ENCODE results near the gene ENTR1. TPM values are rescaled to one million over a fixed set of nuclear protein-coding genes. Genes with fewer than 3 reads are reported as not detected.

ENTR1 gene
- total RNA-seq, 1 experiment from 2014 or later, result 90.8 TPM

GRCh38 chr9:136403915-136404800 is 6.3 kb downstream of the ENTR1 start:
- TF ChIP-seq, protein P1, sequence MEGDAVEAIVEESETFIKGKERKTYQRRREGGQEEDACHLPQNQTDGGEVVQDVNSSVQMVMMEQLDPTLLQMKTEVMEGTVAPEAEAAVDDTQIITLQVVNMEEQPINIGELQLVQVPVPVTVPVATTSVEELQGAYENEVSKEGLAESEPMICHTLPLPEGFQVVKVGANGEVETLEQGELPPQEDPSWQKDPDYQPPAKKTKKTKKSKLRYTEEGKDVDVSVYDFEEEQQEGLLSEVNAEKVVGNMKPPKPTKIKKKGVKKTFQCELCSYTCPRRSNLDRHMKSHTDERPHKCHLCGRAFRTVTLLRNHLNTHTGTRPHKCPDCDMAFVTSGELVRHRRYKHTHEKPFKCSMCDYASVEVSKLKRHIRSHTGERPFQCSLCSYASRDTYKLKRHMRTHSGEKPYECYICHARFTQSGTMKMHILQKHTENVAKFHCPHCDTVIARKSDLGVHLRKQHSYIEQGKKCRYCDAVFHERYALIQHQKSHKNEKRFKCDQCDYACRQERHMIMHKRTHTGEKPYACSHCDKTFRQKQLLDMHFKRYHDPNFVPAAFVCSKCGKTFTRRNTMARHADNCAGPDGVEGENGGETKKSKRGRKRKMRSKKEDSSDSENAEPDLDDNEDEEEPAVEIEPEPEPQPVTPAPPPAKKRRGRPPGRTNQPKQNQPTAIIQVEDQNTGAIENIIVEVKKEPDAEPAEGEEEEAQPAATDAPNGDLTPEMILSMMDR (IDR thresholded peaks at IDR 0.05), result no peak
- TF ChIP-seq POLR2AphosphoS5 (IDR thresholded peaks at IDR 0.05; ENCODE audit: low read depth, low read length), result no peak
- H3K27ac ChIP-seq (ENCODE audit: low read length), result no peak overlapping the region
- ChIA-PET CTCF (no interaction called here), POLR2A (no interaction called here)
- peaks cover 2% of the 10 kb centered on the region for H3K36me3 ChIP-seq (ENCODE audit: control insufficient read depth, insufficient read depth, low read length)
- peaks cover 4% of the 10 kb centered on the region; the same call in 1 of the 2 replicates for H3K4me1 ChIP-seq (ENCODE audit: control insufficient read depth, insufficient read depth, low read length)
- intact Hi-C loops (cut with micrococcal nuclease; ENCODE audit: unreplicated experiment) (no loop called here), in situ Hi-C loops (cut with HindIII; ENCODE audit: low pct_unique_long_range_greater_than_20kb, low sequenced_read_pairs) (no loop called here)
- no peak overlapping the region for H3K4me3 ChIP-seq (ENCODE audit: low read depth in 2 of 2, low read length in 2 of 2)
- ATAC-seq (no peak), DNase-seq (ENCODE audit: low read depth, low spot score) (no peak)
- H3K9me3 ChIP-seq (ENCODE audit: control insufficient read depth, insufficient read depth, low read depth, low read length), result no peaks in the 10 kb centered on the region
- H3K27me3 ChIP-seq (ENCODE audit: control insufficient read depth, insufficient read depth, low read length), result no peaks in the 10 kb centered on the region
- no TSS peak for BruUV-seq (replicated peaks)

DNA sequence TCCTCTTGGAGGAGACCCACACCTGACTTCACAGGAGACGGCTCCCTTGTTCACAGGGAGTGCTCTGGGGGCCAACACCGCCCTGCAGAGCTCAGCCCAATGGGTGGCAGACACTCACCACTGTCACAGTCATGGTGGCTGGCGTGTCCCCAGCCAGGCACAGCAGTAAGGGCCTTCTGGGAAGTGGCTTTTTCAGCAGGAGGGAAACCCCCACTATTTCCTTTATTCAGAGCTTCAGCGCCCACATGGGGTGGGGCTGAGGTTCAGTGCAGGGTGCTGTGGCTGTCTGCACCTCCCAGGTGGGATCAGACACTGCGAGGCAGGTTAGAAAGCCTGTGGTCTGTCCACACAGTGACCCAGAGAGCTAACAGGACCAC is 6.9 kb downstream of the ENTR1 start:
- Histone ChIP-seq H3K36me3 (ENCODE audit: control insufficient read depth, insufficient read depth, low read length) (peaks cover 2% of the 10 kb centered on the region), H3K4me3 (ENCODE audit: low read depth in 2 of 2, low read length in 2 of 2) (no peak overlapping the region), H3K9me3 (ENCODE audit: control insufficient read depth, insufficient read depth, low read depth, low read length) (no peaks in the 10 kb centered on the region), H3K27me3 (ENCODE audit: control insufficient read depth, insufficient read depth, low read length) (no peaks in the 10 kb centered on the region), H3K27ac (ENCODE audit: low read length) (no peak overlapping the region), H3K4me1 (ENCODE audit: control insufficient read depth, insufficient read depth, low read length) (peaks cover 8% of the 10 kb centered on the region; the same call in 1 of the 2 replicates)
- ChIA-PET CTCF (no interaction called here), POLR2A (no interaction called here)
- in situ Hi-C loops (cut with HindIII; ENCODE audit: low pct_unique_long_range_greater_than_20kb, low sequenced_read_pairs) (no loop called here), intact Hi-C loops (cut with micrococcal nuclease; ENCODE audit: unreplicated experiment) (no loop called here)
- TF ChIP-seq, protein P1 (IDR thresholded peaks at IDR 0.05), result no peak
- TF ChIP-seq SIN3A (IDR thresholded peaks at IDR 0.05; ENCODE audit: borderline replicate concordance, insufficient read depth, low read depth, low read length) (no peak), TCF7L2 (IDR thresholded peaks at IDR 0.05; ENCODE audit: low read depth, low read length) (no peak), POLR2AphosphoS5 (IDR thresholded peaks at IDR 0.05; ENCODE audit: low read depth, low read length) (no peak)
- TF ChIP-seq, protein P2, sequence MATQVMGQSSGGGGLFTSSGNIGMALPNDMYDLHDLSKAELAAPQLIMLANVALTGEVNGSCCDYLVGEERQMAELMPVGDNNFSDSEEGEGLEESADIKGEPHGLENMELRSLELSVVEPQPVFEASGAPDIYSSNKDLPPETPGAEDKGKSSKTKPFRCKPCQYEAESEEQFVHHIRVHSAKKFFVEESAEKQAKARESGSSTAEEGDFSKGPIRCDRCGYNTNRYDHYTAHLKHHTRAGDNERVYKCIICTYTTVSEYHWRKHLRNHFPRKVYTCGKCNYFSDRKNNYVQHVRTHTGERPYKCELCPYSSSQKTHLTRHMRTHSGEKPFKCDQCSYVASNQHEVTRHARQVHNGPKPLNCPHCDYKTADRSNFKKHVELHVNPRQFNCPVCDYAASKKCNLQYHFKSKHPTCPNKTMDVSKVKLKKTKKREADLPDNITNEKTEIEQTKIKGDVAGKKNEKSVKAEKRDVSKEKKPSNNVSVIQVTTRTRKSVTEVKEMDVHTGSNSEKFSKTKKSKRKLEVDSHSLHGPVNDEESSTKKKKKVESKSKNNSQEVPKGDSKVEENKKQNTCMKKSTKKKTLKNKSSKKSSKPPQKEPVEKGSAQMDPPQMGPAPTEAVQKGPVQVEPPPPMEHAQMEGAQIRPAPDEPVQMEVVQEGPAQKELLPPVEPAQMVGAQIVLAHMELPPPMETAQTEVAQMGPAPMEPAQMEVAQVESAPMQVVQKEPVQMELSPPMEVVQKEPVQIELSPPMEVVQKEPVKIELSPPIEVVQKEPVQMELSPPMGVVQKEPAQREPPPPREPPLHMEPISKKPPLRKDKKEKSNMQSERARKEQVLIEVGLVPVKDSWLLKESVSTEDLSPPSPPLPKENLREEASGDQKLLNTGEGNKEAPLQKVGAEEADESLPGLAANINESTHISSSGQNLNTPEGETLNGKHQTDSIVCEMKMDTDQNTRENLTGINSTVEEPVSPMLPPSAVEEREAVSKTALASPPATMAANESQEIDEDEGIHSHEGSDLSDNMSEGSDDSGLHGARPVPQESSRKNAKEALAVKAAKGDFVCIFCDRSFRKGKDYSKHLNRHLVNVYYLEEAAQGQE (IDR thresholded peaks at IDR 0.05; ENCODE audit: insufficient read depth in 1 of 2, low read depth in 2 of 2, low read length in 1 of 2), result no peak
- BruUV-seq (replicated peaks), result no TSS peak
- DNase-seq (ENCODE audit: low read depth, low spot score), result no peak
- no peak for ATAC-seq
